DOHH2 (cell line): ENCODE data around the gene CDKAL1.

Source experiments
- H3F3A ChIP-seq: fragments of 200-600 bp; sonication (generic), shearing (Covaris generic); 2 replicates; pipeline ENCODE4 v1.6.0; 2016; ENCODE audit warnings: antibody characterized with exemption, mild to moderate bottlenecking; ENCODE audit not compliant: control insufficient read depth, insufficient read depth
- H3K27ac ChIP-seq: fragments of 200-600 bp; sonication (generic); 2 replicates; pipeline ENCODE4 v1.5.1; 2014; ENCODE audit warnings: low read depth, mild to moderate bottlenecking, low read length, moderate library complexity
- H3K27me3 ChIP-seq: fragments of 200-600 bp; sonication (generic); 2 replicates; pipeline ENCODE4 v1.6.1; 2014; ENCODE audit warnings: mild to moderate bottlenecking, low read length, mixed read lengths; ENCODE audit not compliant: control insufficient read depth
- H3K36me3 ChIP-seq: fragments of 200-600 bp; sonication (generic); 2 replicates; pipeline ENCODE4 v1.6.1; 2014; ENCODE audit warnings: mild to moderate bottlenecking, low read length, moderate library complexity, mixed read lengths; ENCODE audit not compliant: control insufficient read depth
- H3K4me1 ChIP-seq: fragments of 200-600 bp; sonication (generic); 2 replicates; pipeline ENCODE4 v1.6.1; 2014; ENCODE audit warnings: mild to moderate bottlenecking, low read length, mixed read lengths; ENCODE audit not compliant: control insufficient read depth
- H3K4me2 ChIP-seq: fragments of 200-600 bp; sonication (generic); 2 replicates; pipeline ENCODE4 v1.6.0; 2014; ENCODE audit warnings: mild to moderate bottlenecking, low read length, moderate library complexity
- H3K4me3 ChIP-seq: fragments of 200-600 bp; sonication (generic); 2 replicates; pipeline ENCODE4 v1.5.1; 2014; ENCODE audit warnings: mild to moderate bottlenecking, low read length, mixed read lengths
- H3K79me2 ChIP-seq: fragments of 200-600 bp; sonication (generic); 2 replicates; pipeline ENCODE4 v1.6.1; 2014; ENCODE audit warnings: mild to moderate bottlenecking, low read length, mixed read lengths; ENCODE audit not compliant: control insufficient read depth
- H3K9me2 ChIP-seq: fragments of 200-600 bp; sonication (generic); replicated peaks from 2 replicates; pipeline ENCODE4 v1.6.1; 2014; ENCODE audit warnings: mild to moderate bottlenecking, low read length, mixed read lengths; ENCODE audit not compliant: control insufficient read depth
- H3K9me3 ChIP-seq: fragments of 200-600 bp; sonication (generic); 2 replicates; pipeline ENCODE4 v1.6.1; 2014; ENCODE audit warnings: antibody characterized with exemption, low read length, mixed read lengths; ENCODE audit not compliant: control insufficient read depth, insufficient read depth
- H4K20me1 ChIP-seq: fragments of 200-600 bp; sonication (generic); 2 replicates; pipeline ENCODE4 v1.6.0; 2014; ENCODE audit warnings: low read depth, mild to moderate bottlenecking, antibody characterized with exemption, low read length, moderate library complexity; ENCODE audit not compliant: control insufficient read depth, insufficient read depth
- EZH2phosphoT487 ChIP-seq: fragments of 200-600 bp; sonication (generic); IDR thresholded peaks from 2 replicates; pipeline ENCODE4 v1.6.1; 2017; ENCODE audit warnings: borderline replicate concordance, mild to moderate bottlenecking, antibody characterized with exemption, low read length, moderate library complexity, mixed read lengths
- TF ChIP-seq, protein P1 (sequence below): fragments of 200-600 bp; sonication (generic); IDR thresholded peaks from one replicate; pipeline ENCODE4 v1.5.1; 2014; ENCODE audit warnings: antibody characterized with exemption, mild to moderate bottlenecking, low read depth, low read length; ENCODE audit not compliant: poor library complexity, severe bottlenecking

Gene CDKAL1

DNA sequence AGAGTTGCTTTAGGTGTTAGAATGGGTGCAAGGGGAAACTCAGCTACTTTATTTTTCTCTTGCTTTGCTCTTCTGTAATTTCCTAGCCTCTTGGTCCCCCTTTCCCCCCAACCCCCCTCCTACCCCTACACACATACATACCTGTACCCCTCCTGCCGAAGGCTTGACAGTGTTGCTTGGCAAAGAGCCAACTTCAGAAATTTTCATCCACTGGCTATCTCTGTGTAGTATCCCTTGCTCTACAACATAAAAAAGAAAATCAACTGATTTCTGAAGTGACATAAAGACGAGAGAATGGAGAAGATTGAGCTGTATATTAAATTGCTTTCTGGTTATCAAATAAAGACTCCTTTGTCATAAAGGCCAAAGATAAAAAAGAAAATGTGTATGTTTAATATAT, 561.2 kb downstream of the CDKAL1 start:
- Histone ChIP-seq H3K27me3 (no peaks in the 10 kb centered on the region), H3K9me3 (no peaks in the 10 kb centered on the region), H3K36me3 (no peaks in the 10 kb centered on the region), H3K9me2 (no peaks in the 10 kb centered on the region), H3F3A (no peaks in the 10 kb centered on the region), H3K79me2 (no peaks in the 10 kb centered on the region), H3K27ac (no peak overlapping the region), H4K20me1 (no peaks in the 10 kb centered on the region), H3K4me1 (peaks cover 11% of the 10 kb centered on the region), H3K4me3 (no peak overlapping the region), H3K4me2 (no peak overlapping the region)
- TF ChIP-seq, protein P1, sequence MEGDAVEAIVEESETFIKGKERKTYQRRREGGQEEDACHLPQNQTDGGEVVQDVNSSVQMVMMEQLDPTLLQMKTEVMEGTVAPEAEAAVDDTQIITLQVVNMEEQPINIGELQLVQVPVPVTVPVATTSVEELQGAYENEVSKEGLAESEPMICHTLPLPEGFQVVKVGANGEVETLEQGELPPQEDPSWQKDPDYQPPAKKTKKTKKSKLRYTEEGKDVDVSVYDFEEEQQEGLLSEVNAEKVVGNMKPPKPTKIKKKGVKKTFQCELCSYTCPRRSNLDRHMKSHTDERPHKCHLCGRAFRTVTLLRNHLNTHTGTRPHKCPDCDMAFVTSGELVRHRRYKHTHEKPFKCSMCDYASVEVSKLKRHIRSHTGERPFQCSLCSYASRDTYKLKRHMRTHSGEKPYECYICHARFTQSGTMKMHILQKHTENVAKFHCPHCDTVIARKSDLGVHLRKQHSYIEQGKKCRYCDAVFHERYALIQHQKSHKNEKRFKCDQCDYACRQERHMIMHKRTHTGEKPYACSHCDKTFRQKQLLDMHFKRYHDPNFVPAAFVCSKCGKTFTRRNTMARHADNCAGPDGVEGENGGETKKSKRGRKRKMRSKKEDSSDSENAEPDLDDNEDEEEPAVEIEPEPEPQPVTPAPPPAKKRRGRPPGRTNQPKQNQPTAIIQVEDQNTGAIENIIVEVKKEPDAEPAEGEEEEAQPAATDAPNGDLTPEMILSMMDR: no peak
- no peak for TF ChIP-seq EZH2phosphoT487

GRCh38 chr6:21098134-21098533, 563.9 kb downstream of the CDKAL1 start:
- Histone ChIP-seq H3K27me3 (no peaks in the 10 kb centered on the region), H3K9me2 (no peaks in the 10 kb centered on the region), H4K20me1 (no peaks in the 10 kb centered on the region), H3F3A (no peaks in the 10 kb centered on the region), H3K36me3 (no peaks in the 10 kb centered on the region), H3K9me3 (no peaks in the 10 kb centered on the region), H3K4me1 (peaks cover 11% of the 10 kb centered on the region), H3K4me2 (no peak overlapping the region), H3K79me2 (no peaks in the 10 kb centered on the region), H3K27ac (no peak overlapping the region), H3K4me3 (no peak overlapping the region)
- TF ChIP-seq, protein P1: no peak
- no peak for TF ChIP-seq EZH2phosphoT487

GRCh38 chr6:21098744-21099143, 564.5 kb downstream of the CDKAL1 start:
- Histone ChIP-seq H4K20me1 (no peaks in the 10 kb centered on the region), H3K9me2 (no peaks in the 10 kb centered on the region), H3K36me3 (no peaks in the 10 kb centered on the region), H3K4me2 (no peak overlapping the region), H3K9me3 (no peaks in the 10 kb centered on the region), H3F3A (no peaks in the 10 kb centered on the region), H3K4me3 (no peak overlapping the region), H3K79me2 (no peaks in the 10 kb centered on the region), H3K27me3 (no peaks in the 10 kb centered on the region), H3K27ac (no peak overlapping the region), H3K4me1 (peaks cover 11% of the 10 kb centered on the region)
- TF ChIP-seq, protein P1: no peak
- TF ChIP-seq EZH2phosphoT487: no peak
